Ascending aorta (tissue), 2 donors: ENCODE measurements around the gene CT45A8. TPM values are rescaled to one million over a fixed set of nuclear protein-coding genes. Genes with fewer than 3 reads are reported as not detected.
"Not testable (repeated sequence)": the region's sequence is repeated elsewhere in the genome, so short reads cannot be mapped to it uniquely, and the experiment has no call there.

Experiments used
- DNase-seq, 2 donors: peaks; one replicate each; pipeline ENCODE4 v3.0.0-alpha.2; 2019; ENCODE audit warnings: low spot score in 2 of 2
- H3K27ac ChIP-seq, 2 donors: fragments of 200-600 bp; sonication (generic); one replicate each; pipeline ENCODE4 v1.5.1; 2016 to 2017; ENCODE audit warnings: mild to moderate bottlenecking in 1 of 2
- H3K27me3 ChIP-seq: fragments of 200-600 bp; sonication (generic); one replicate; pipeline ENCODE4 v1.5.1; 2017
- H3K36me3 ChIP-seq, 2 donors: fragments of 200-600 bp; sonication (generic); one replicate each; pipeline ENCODE4 v1.5.1; 2016
- H3K4me1 ChIP-seq, 2 donors: fragments of 200-600 bp; sonication (generic); one replicate each; pipeline ENCODE4 v1.5.1; 2016 to 2017; ENCODE audit warnings: mild to moderate bottlenecking in 1 of 2
- H3K4me3 ChIP-seq, 2 donors: fragments of 200-600 bp; sonication (generic); one replicate each; pipeline ENCODE4 v1.5.1; 2016 to 2017; ENCODE audit warnings: mild to moderate bottlenecking in 1 of 2
- H3K9me3 ChIP-seq, 2 donors: fragments of 200-600 bp; sonication (generic); one replicate each; pipeline ENCODE4 v1.5.1; 2016
- intact Hi-C: fragments of 100-400 bp; cut with DNase I; formaldehyde crosslinking; loops from one replicate; pipeline ENCODE4 v1.15.1; 2023
- total RNA-seq: library from RNA; depleted of rRNA; stranded (reverse); fragments of >200 nt; gene quantifications from one replicate; pipeline ENCODE4 v1.1.0, GENCODE V29; 2016
- TF ChIP-seq, protein P1 (sequence below), 3 experiments: fragments of 200-600 bp in 2 of 3; fragments of 450-650 bp in 1 of 3; sonication (generic) in 2 of 3; IDR thresholded peaks; one replicate each; pipeline ENCODE4 v1.5.1; 2016 to 2019; ENCODE audit warnings: antibody characterized with exemption in 3 of 3, mild to moderate bottlenecking in 1 of 3, moderate library complexity in 1 of 3

CT45A8 gene, protein sequence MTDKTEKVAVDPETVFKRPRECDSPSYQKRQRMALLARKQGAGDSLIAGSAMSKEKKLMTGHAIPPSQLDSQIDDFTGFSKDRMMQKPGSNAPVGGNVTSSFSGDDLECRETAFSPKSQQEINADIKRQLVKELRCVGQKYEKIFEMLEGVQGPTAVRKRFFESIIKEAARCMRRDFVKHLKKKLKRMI
- not detected for total RNA-seq

DNA sequence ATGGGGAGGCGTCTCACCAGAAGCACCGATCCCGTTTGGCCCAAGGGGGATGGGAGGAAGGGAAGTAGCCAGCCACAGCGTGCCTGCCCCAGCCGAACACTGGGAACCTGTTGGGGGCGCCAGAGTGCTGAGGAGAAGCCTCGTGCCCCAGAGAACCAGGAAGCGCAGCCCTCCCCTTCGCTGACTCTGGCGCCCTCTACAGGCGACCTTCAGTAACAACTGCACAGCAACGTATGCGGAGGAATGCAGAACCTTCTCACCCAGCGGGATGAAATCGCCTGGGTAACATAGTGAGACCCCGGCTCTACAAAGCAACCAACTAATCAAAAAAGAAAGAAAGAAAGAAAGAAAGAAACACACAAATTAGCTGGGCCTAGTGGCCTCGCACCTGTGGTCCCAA lies at the start of gene CT45A8:
CT45A8 (minus strand) TSS at position 101 of the 400 bp plus-strand sequence. CDS start 3,755 bp downstream, outside the sequence.
- H3K4me3 ChIP-seq, DNase-seq, H3K27me3 ChIP-seq, H3K4me1 ChIP-seq, intact Hi-C loops, H3K36me3 ChIP-seq, H3K27ac ChIP-seq, H3K9me3 ChIP-seq: not testable (repeated sequence)

DNA sequence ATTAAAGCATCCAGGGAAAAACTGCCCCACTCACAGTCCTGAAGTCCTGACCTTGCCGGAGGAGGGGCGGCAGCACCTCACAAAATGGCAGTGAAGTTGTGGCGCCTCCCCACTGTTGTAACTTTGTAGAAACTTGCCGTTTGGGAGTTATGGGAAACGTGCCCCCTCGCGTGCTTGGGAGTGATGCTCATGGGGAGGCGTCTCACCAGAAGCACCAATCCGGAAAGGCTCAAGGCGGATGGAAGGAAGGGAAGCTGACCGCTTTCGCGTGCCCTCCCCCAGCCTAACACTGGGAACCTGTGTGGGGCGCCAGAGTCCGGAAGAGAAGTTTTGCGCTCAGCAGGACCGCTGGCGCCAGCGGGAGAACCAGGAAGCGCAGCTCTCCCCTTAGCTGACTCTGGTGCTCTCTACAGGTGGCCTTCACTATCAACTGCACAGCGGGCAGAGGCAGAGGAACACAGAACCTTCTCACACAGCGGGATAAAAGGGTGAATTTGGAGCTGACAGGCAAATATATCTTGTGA lies 39.0 kb upstream of the CT45A8 start, which contains the start of the genes CT45A10 and SAGE1:
CT45A10 (minus strand) TSS at position 151 of the 524 bp plus-strand sequence. CDS start 8,100 bp downstream, outside the sequence.
SAGE1 (plus strand) TSS at position 423 of the 524 bp plus-strand sequence. CDS start 2,527 bp downstream, outside the sequence.
- DNase-seq: no peak
- Histone ChIP-seq H3K27me3 (no peaks in the 10 kb centered on the region), H3K4me3 (no peak within 1 kb of the TSS), H3K9me3 (no peaks in the 10 kb centered on the region), H3K27ac (no peak within 1 kb of the TSS), H3K36me3 (no peaks in the 10 kb centered on the region), H3K4me1 (no peaks in the 10 kb centered on the region)
- intact Hi-C loops: no loop called here
- TF ChIP-seq, protein P1, sequence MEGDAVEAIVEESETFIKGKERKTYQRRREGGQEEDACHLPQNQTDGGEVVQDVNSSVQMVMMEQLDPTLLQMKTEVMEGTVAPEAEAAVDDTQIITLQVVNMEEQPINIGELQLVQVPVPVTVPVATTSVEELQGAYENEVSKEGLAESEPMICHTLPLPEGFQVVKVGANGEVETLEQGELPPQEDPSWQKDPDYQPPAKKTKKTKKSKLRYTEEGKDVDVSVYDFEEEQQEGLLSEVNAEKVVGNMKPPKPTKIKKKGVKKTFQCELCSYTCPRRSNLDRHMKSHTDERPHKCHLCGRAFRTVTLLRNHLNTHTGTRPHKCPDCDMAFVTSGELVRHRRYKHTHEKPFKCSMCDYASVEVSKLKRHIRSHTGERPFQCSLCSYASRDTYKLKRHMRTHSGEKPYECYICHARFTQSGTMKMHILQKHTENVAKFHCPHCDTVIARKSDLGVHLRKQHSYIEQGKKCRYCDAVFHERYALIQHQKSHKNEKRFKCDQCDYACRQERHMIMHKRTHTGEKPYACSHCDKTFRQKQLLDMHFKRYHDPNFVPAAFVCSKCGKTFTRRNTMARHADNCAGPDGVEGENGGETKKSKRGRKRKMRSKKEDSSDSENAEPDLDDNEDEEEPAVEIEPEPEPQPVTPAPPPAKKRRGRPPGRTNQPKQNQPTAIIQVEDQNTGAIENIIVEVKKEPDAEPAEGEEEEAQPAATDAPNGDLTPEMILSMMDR (IDR thresholded peaks at IDR 0.05): no peak

DNA sequence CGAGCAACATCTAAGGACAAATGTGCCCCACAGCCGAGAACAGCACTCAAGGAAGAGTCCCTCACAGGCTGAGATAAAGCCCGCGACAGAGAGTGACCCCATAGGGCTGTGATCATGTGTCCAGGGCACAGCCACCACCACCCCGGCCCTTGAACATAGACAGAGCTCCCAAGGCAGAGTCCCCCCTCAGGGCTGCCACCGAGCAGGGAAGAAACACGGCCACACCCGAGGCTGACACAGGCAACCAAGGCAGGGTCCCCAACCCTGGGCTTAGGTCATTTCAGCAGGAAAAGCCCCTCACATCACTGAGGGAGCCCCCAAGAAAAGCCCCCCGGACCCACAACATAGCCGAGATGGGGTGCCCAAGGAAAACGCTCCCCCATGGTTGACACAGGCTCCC lies 38.4 kb upstream of the CT45A8 start:
- Histone ChIP-seq H3K27ac (no peak overlapping the region), H3K4me3 (no peak overlapping the region), H3K36me3 (no peaks in the 10 kb centered on the region), H3K4me1 (no peaks in the 10 kb centered on the region), H3K9me3 (no peaks in the 10 kb centered on the region), H3K27me3 (no peaks in the 10 kb centered on the region)
- intact Hi-C loops: no loop called here
- no peak for DNase-seq
- TF ChIP-seq, protein P1 (IDR thresholded peaks at IDR 0.05): no peak

DNA sequence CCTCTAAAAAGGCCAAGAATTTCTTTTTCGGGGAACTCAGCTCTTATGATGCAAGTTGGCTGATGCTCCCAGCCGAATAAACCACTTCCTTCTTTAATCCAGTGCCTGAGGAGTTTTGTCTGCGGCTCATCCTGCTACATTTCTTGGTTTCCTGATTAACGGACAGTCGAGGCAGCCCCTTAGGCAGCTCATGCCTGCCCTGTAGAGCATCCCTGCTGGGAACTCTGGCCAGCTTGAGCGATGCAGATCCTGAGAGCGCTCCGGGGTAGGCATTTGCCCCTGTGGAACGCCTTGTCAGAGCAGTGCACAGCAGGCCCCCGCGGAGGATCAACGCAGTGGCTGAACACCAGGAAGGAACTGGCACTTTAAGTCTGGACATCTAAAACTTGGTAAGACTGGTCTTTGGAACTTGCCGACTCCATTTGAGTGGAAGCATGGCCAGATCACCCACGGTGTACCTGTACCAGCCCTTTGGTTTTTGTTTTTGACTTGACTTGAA lies 35.8 kb upstream of the CT45A8 start:
- Histone ChIP-seq H3K36me3 (no peaks in the 10 kb centered on the region), H3K27ac (no peak overlapping the region), H3K9me3 (no peaks in the 10 kb centered on the region), H3K27me3 (no peaks in the 10 kb centered on the region), H3K4me3 (no peak overlapping the region), H3K4me1 (no peaks in the 10 kb centered on the region)
- no peak for DNase-seq
- TF ChIP-seq, protein P1 (IDR thresholded peaks at IDR 0.05): no peak
- intact Hi-C loops: no loop called here

DNA sequence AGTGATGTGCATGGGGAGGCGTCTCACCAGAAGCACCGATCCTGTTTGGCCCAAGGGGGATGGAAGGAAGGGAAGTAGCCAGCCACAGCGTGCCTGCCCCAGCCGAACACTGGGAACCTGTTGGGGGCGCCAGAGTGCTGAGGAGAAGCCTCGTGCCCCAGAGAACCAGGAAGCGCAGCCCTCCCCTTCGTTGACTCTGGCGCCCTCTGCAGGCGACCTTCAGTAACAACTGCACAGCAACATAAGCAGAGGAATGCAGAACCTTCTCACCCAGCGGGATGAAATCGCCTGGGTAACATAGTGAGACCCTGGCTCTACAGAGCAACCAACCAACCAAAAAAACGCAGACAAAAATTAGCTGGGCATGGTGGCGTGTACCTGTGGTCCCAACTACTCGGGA lies 34.6 kb upstream of the CT45A8 start:
- H3K27ac ChIP-seq, intact Hi-C loops, DNase-seq: not testable (repeated sequence)

DNA sequence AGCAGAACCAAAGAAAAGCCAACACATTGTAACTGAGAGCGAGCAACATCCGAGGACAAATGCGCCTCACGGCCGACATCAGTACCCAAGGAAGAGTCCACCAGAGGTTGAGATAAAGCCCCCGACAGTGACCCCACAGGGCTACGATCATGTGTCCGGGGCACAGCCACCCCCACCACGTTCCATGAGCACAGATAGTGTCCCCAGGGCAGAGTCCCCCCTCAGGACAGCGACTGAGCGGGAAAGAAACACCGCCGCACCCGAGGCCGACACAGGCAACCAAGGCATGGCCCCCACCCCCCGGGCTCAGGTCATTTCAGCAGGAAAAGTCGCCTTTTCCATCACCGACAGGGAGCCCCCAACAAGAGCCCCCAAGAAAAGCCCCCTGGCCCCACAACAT lies 33.9 kb upstream of the CT45A8 start:
- H3K4me3 ChIP-seq, H3K9me3 ChIP-seq, H3K4me1 ChIP-seq, intact Hi-C loops, DNase-seq, H3K36me3 ChIP-seq, H3K27ac ChIP-seq, H3K27me3 ChIP-seq: not testable (repeated sequence)

More for the DNA sequence above, 34.6 kb upstream of the CT45A8 start:
- H3K9me3 ChIP-seq, H3K27me3 ChIP-seq, H3K36me3 ChIP-seq, H3K4me3 ChIP-seq, H3K4me1 ChIP-seq: not testable (repeated sequence)

DNA sequence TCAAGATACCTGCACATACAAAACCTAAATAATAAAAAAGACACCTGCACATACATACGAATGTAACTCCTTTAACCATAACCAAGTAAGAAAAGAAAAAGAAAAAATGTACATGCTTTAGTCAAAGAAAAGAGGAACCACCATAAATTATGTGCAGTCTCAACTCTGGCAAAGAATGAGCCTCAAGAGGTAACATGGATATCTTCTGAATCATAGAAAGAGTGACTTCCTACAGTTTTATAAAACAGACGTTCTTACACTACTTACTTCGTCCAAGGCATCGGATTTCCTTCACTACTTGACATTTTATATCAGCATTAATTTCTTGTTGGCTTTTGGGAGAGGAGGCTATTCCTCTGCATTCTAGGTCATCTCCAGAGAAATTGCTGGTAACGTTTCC lies 28.4 kb upstream of the CT45A8 start:
- intact Hi-C loops: not testable (repeated sequence)

DNA sequence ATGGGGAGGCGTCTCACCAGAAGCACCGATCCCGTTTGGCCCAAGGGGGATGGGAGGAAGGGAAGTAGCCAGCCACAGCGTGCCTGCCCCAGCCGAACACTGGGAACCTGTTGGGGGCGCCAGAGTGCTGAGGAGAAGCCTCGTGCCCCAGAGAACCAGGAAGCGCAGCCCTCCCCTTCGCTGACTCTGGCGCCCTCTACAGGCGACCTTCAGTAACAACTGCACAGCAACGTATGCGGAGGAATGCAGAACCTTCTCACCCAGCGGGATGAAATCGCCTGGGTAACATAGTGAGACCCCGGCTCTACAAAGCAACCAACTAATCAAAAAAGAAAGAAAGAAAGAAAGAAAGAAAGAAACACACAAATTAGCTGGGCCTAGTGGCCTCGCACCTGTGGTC lies 17.4 kb upstream of the CT45A8 start, which contains the start of gene CT45A9:
CT45A9 (minus strand) TSS at position 101 of the 400 bp plus-strand sequence. CDS start 3,751 bp downstream, outside the sequence.
- DNase-seq, H3K4me3 ChIP-seq, H3K4me1 ChIP-seq, H3K27ac ChIP-seq, H3K9me3 ChIP-seq, H3K27me3 ChIP-seq, intact Hi-C loops, H3K36me3 ChIP-seq: not testable (repeated sequence)

More for the DNA sequence above, 28.4 kb upstream of the CT45A8 start:
- H3K9me3 ChIP-seq, DNase-seq, H3K4me3 ChIP-seq, H3K27ac ChIP-seq, H3K27me3 ChIP-seq, H3K36me3 ChIP-seq, H3K4me1 ChIP-seq: not testable (repeated sequence)

DNA sequence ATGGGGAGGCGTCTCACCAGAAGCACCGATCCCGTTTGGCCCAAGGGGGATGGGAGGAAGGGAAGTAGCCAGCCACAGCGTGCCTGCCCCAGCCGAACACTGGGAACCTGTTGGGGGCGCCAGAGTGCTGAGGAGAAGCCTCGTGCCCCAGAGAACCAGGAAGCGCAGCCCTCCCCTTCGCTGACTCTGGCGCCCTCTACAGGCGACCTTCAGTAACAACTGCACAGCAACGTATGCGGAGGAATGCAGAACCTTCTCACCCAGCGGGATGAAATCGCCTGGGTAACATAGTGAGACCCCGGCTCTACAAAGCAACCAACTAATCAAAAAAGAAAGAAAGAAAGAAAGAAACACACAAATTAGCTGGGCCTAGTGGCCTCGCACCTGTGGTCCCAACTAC lies 17.2 kb downstream of the CT45A8 start, which contains the start of gene CT45A7:
CT45A7 (minus strand) TSS at position 101 of the 400 bp plus-strand sequence. CDS start 3,747 bp downstream, outside the sequence.
- H3K4me1 ChIP-seq, H3K27ac ChIP-seq, H3K9me3 ChIP-seq, H3K27me3 ChIP-seq, H3K4me3 ChIP-seq, H3K36me3 ChIP-seq, intact Hi-C loops, DNase-seq: not testable (repeated sequence)

DNA sequence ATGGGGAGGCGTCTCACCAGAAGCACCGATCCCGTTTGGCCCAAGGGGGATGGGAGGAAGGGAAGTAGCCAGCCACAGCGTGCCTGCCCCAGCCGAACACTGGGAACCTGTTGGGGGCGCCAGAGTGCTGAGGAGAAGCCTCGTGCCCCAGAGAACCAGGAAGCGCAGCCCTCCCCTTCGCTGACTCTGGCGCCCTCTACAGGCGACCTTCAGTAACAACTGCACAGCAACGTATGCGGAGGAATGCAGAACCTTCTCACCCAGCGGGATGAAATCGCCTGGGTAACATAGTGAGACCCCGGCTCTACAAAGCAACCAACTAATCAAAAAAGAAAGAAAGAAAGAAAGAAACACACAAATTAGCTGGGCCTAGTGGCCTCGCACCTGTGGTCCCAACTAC lies 34.4 kb downstream of the CT45A8 start, which contains the start of gene CT45A2:
CT45A2 (minus strand) TSS at position 101 of the 400 bp plus-strand sequence. CDS start 3,747 bp downstream, outside the sequence.
- not testable (repeated sequence) for DNase-seq

DNA sequence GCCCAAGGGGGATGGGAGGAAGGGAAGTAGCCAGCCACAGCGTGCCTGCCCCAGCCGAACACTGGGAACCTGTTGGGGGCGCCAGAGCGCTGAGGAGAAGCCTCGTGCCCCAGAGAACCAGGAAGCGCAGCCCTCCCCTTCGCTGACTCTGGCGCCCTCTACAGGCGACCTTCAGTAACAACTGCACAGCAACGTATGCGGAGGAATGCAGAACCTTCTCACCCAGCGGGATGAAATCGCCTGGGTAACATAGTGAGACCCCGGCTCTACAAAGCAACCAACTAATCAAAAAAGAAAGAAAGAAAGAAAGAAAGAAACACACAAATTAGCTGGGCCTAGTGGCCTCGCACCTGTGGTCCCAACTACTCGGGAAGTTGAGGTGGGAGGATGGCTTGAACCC lies 51.7 kb downstream of the CT45A8 start, which contains the start of gene CT45A6:
CT45A6 (minus strand) TSS at position 101 of the 400 bp plus-strand sequence. CDS start 3,794 bp downstream, outside the sequence.
- H3K4me3 ChIP-seq, H3K4me1 ChIP-seq, H3K27me3 ChIP-seq, intact Hi-C loops, H3K9me3 ChIP-seq, H3K36me3 ChIP-seq, H3K27ac ChIP-seq, DNase-seq: not testable (repeated sequence)

More for the DNA sequence above, 34.4 kb downstream of the CT45A8 start, which contains the start of gene CT45A2:
- H3K4me3 ChIP-seq, intact Hi-C loops, H3K27ac ChIP-seq, H3K4me1 ChIP-seq, H3K27me3 ChIP-seq, H3K9me3 ChIP-seq, H3K36me3 ChIP-seq: not testable (repeated sequence)
